Stimulated activated CD4-positive, alpha-beta T cell treated with anti-CD3 and anti-CD28 coated beads, Interleukin-1b, Interleukin-23, amount 100 ng/mL, for 4 hours (primary cell): ENCODE measurements around the gene CLTCL1.

Source experiments
- DNase-seq, 2 donors: peaks; one replicate each; pipeline ENCODE4 v3.0.0-alpha.2; 2020; ENCODE audit warnings: low read depth in 2 of 2

The CLTCL1 gene

GRCh38 chr22:19132153-19132552 is 159.4 kb downstream of the CLTCL1 start:
- no peak for DNase-seq

- DNase-seq = no peak
Observed at GRCh38 chr22:19131685-19132015, 159.9 kb downstream of the CLTCL1 start.

GRCh38 chr22:19130959-19131684 is 160.4 kb downstream of the CLTCL1 start, which contains the start of gene TSSK2:
Gene TSSK2, plus strand, starts transcription at chr22:19131308. Its CDS starts 92 bp downstream, at chr22:19131400.
- no peak for DNase-seq

- DNase-seq = no peak
Observed at GRCh38 chr22:19129871-19130270, 161.6 kb downstream of the CLTCL1 start.
